ENCODE results near the gene OGFOD3.
"Not testable (repeated sequence)": the region's sequence is repeated elsewhere in the genome, so short reads cannot be mapped to it uniquely, and the experiment has no call there.

The OGFOD3 gene

DNA sequence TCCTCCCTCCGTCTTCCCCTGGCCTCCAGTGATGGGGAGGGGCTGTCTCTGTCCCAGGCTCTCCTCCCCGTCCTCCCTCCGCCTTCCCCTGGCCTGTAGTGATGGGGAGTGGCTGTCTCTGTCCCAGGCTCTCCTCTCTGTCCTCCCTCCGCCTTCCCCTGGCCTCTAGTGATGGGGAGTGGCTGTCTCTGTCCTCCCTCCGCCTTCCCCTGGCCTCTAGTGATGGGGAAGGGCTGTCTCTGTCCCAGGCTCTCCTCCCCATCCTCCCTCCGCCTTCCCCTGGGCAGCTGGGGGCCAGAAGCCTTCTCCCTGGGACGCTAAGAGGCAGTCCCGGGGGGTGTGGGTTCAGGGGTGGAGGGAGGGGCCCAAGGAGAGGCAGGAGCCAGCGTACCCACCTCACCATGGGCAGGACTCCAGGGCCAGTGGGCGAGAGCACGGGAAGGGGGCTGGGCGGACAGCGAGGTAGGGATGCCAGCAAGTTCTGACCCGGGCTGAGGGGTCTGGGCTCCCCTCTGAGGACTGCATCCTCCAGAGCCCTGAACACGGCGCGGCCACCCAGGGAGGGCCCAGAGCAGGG, 32.0 kb downstream of the OGFOD3 start:
- DNase-seq, result no peak

GRCh38 chr17:82385559-82386254, 32.7 kb downstream of the OGFOD3 start:
- no peak for DNase-seq

GRCh38 chr17:82384730-82385481, 33.5 kb downstream of the OGFOD3 start:
- peak; percentile 57 for DNase-seq

- DNase-seq, result no peak
Measured at GRCh38 chr17:82384051-82384729, 34.2 kb downstream of the OGFOD3 start.

DNA sequence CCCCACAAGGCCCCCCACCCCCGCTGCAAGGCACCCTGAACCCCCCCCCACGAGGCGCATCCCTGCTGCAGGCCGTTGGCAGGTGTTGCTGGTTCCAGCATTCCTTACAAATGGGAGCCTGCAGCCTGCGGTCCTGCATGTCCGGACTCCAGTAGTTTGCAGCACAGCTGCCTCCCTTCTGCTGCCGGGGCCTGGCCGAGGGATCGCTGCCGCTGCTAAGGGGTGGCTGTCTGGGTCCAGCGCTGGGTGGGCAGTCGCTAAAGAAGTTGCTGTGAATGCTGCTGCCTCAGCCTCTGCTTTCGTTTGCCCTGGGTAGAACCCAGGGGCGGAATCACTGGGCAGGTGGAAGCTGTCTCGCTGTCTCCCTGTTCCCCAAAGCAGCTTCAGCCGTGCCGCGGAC, 35.0 kb downstream of the OGFOD3 start:
- no peak for DNase-seq

DNA sequence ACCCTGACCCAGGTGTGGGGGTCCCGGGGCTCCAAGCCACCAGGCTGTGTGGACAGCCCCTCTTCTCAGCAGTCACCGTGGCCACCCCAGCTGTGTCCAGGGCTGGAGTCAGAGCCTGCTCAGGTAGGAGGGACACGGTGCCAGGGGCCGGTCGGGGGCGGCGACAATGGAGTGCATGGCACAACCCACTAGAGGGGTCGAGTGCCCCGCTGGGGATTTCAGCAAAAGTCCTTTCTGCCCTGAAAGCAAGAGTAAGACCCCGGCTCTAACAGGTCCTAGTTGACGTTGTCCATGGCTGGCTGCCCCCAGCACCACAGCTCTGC, 35.5 kb downstream of the OGFOD3 start:
- no peak for DNase-seq

GRCh38 chr17:82382220-82382932, 36.0 kb downstream of the OGFOD3 start:
- not testable (repeated sequence) for DNase-seq

DNA sequence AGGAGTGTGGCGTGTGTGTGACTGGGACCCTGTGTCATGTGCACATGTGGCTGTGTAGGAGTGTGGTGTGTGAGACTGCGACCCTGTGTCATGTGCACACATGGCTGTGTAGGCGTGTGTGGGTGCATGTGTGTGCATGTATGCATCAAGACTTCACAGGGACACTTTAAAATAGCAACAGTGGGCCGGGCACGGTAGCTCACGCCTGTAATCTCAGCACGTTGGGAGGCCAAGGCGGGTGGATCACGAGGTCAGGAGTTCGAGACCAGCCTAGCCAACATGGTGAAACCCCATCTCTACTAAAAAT, 36.7 kb downstream of the OGFOD3 start:
- not testable (repeated sequence) for DNase-seq

- no peak for DNase-seq
Measured at GRCh38 chr17:82380860-82381702, 37.3 kb downstream of the OGFOD3 start.

GRCh38 chr17:82378741-82379021, 39.7 kb downstream of the OGFOD3 start:
- no peak for DNase-seq

DNA sequence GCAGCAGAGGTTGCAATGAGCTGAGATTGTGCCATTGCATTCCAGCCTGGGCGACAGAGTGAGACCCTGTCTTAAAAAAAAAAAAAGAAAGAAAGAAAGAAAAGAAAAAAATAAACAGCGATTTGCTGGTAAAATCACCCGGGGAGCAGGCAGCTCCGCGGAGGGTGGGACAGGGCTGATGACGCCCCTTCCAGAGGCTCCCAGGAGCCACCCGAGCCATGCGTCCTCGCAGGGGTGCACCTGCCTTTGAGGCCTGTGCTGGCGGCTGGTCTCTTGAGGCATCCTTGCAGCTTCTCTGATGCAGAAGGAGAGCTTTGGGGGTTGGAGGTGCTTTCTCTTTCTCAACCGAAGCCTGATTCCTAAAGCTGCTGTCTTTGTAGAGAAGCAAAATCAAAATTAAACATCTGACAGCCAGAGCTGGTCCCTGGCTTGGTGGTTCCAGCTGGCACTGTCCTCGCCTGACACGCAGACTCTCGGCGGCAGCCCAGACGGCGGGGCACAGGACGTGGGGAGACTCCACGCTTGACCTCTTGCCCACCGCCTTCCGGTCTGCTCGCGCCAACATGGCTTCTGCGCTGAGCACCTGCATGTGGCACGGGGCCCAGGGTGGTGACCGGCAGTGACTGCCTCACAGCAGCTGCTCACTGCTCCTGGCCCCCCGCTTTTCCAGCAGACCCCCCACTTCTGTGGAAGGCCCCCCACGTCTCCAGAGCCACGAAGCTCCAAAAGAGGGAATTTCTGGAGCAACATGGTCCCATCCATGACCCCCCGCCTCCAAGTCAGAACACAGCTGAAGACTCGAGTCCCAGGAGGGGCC, 40.3 kb downstream of the OGFOD3 start:
- no peak for DNase-seq

DNA sequence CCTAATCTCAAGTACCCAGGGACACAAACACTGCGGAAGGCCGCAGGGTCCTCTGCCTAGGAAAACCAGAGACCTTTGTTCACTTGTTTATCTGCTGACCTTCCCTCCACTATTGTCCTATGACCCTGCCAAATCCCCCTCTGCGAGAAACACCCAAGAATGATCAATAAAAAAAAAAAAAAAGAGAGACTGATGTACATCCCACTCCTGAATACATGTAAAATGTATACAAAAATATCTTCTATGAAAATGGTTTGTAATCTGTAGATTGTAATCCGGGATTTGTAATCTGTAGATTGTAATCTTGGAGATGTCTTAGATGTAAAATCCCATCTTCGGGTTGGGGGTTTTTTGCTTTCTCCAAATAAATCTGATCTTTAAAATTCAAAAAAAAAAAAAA, 41.1 kb downstream of the OGFOD3 start:
- not testable (repeated sequence) for DNase-seq

DNA sequence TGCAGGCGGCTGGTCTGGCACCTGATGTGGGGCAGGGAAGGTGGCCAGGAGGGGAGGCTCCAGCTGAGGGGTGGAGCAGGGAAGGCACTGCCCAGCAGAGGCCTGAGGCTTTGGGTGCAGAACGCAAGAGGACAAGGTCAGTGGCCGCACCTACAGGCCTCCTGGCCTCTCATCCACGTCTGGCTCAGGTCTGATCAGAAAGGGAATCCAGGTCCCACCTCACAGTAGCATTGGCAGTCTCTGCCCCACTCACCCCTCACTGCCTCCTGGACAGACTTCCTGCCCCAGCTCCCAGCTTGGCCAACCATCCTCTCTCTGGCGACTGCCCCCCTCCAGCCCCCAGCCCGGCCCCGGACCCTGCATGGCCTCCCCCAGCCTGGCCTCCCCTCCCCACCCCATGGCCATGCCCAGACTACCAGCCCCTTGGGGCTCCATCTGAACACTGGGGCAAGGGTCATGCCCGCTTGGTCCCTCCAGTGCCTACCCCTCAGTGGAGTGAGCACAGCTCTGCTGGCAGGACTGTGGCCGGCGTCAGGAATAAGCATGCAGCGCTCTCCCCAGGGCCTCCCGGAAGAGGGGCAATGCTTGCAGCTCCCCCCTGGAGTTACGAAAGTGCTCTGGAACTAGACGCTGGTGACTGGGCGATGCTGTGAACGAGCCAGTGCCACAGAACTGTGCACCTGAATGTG, 42.2 kb downstream of the OGFOD3 start:
- no peak for DNase-seq

DNA sequence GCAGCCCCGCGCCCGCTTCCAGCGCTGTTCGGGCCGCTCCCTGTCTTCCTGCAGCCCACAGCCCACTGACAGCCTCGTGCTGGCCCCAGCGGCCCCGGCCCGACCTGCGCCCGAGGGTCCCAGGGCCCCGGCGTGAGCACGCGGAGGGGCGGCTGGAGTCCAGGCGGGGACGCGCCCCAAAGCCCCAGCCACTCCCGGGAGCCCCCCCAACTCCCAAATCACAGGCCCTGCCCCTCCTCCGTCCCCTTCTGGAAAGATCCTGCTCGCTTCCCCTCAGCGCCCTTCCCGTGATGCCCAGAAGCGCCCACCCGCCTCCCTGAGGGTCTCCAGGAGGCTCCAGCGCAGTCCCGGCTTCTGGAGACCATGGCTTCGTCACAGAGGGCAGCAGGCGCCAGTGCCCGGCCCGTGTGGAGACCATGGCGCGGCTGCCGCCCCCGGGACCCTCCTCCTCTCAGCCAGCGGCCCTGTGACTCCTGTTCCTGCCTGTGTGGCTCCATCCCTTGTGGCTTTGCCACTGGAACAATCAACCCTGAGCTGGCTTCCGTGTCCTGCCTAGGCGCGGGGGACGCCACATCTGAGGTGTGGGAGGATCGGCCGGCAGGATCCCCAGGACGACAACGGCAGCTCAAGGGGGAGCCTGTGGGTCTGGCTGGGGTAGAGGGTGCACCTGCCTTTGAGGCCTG, 42.9 kb downstream of the OGFOD3 start:
- DNase-seq, result no peak

- DNase-seq, result no peak
Measured at GRCh38 chr17:82374626-82375331, 43.6 kb downstream of the OGFOD3 start.

DNA sequence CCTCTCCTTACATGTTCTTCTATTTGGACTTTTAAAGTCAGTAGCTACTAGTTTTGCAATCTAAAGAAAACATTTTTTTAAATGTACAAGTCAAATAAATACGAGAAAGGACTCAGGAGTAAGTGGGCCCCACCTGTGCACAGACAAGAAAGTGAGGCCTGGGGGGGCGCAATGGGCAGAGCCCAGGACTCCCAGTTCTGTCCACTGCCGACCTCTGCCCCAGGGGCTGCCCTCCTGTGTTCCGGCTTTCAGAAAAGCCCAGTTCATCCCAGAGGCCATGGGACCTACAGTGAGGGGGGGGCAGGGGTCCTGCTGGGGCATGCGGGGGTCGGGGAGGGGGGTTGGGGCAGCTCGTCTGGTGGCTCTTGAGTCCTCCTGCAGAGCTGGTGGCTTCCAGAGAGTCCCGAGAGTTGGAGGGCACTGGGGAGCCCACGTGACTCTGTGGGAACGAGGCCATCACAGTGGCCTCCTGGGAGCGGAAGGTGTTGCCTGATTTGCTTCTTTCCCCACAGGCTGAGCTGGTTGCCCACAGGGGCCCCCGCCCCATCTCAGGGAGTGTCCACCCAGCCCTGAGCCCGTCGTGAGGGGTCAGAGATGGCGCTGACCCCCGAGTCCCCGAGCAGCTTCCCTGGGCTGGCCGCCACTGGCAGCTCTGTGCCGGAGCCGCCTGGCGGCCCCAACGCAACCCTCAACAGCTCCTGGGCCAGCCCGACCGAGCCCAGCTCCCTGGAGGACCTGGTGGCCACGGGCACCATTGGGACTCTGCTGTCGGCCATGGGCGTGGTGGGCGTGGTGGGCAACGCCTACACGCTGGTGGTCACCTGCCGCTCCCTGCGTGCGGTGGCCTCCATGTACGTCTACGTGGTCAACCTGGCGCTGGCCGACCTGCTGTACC, 44.4 kb downstream of the OGFOD3 start:
- DNase-seq, result no peak

GRCh38 chr17:82373072-82373452, 45.3 kb downstream of the OGFOD3 start:
- DNase-seq, result not testable (repeated sequence)

DNA sequence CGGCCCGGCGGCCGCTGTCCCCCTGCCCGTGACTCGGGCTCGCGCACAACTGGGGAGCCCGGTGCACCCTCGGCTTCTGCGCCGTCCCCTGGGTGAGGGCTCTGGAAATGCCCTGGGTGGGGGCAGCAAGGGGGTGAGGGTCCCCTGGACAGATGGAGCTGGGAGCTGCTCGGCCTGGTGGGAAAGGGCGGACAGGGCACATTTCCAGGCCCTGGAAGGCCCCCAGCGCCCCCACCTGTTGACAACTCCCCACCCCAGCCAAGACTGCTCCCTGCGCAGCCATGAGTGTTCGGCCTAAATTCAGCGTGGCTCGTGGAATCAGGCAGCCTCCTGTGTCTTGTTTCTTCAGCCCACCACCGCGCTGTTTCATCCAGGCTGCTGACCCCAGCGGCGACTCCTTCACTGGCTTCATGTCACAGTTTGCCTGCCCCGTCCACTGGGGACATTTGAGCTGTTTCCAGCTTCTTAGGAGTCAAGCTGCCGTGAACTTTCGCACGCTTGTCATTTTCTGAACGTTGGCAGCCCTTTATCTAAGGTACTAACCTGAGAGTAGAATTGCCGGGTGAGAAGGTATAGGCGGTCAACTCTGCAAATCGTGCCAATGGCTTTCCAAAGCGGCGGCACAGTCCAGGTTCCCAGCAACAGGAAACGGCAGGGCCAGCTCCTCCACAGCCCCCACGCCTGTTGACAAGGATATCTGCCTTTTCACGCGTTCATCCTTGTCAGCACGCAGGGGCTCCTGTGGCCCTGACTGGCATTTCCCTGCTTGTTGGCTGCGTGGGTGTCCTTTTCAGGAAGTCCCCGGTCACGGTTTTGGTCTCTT, 45.9 kb downstream of the OGFOD3 start:
- no peak for DNase-seq

Measured in NCI-H2081 treated with DMSO at 0.1 percent for 48 hours (cell line).